Stimulated activated memory B cell treated with anti-CD40 and anti-IgM and Interleukin-4, amounts not matched to agents 10 μg/mL and 1 μg/mL and 100 μg/mL, for 72 hours (primary cell): ENCODE data around the gene SPEM1.
A peak's percentile ranks its signal among the peaks of the same experiment; 100 is the strongest.

Experiments used
- ATAC-seq: fragments of 150-1000 bp; cut with Tn5 transposase; 2 replicates; pipeline ENCODE4 v1.10.0; 2021
- H3K27ac Mint-ChIP-seq: one replicate; pipeline ENCODE4 v1.8.0; 2022; ENCODE audit warnings: mild to moderate bottlenecking, mixed read lengths
- H3K27me3 Mint-ChIP-seq: one replicate; pipeline ENCODE4 v1.8.0; 2022; ENCODE audit warnings: mixed read lengths
- H3K36me3 Mint-ChIP-seq: one replicate; pipeline ENCODE4 v1.8.0; 2022; ENCODE audit warnings: mixed read lengths
- H3K4me1 Mint-ChIP-seq: one replicate; pipeline ENCODE4 v1.8.0; 2022; ENCODE audit warnings: mixed read lengths
- H3K4me3 Mint-ChIP-seq: one replicate; pipeline ENCODE4 v1.8.0; 2022; ENCODE audit warnings: mild to moderate bottlenecking, moderate library complexity, mixed read lengths
- H3K9me3 Mint-ChIP-seq: one replicate; pipeline ENCODE4 v1.8.0; 2022; ENCODE audit warnings: mixed read lengths

The SPEM1 gene

DNA sequence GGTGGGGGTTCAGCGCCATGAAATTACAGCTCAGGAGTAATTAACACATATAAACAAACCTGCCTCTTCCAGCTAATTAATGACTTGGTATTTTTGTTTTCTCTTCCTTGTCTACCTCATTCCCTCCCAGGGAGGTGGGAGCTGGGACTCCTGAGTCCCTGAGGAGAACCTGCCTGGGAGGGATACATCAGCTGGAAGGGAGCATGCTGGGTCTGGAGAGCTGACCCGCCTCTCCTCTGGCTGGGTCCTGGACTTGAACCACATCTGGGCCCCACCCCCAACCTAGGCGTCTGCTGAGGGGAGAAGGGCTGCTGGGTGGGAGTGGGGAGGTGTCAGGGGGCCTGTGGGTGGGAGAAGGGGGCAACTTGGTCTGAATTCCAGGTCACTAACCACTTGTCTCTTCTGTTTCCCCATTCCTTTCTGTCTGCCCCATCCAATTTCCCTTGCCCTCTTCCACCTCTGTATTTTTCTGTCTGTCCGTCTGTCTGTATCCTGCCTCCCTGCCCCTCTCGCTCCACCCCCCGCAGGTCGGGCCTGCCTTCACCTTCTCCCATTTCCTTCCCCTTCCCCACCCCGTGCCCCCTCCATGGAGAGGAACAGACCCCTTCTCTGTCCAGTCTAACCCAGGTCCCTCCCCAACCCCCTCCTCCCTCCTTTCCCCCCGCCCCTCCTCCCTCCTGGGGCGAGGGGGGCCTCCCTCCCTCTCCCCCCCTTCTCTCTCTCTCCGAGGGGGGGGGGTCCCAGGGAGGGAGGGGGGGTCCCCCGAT lies 12.5 kb upstream of the SPEM1 start, which contains the start of gene NLGN2:
NLGN2 (plus strand) TSS at position 361 of the 767 bp plus-strand sequence. CDS start 411 bp downstream, outside the sequence.
- Mint-ChIP-seq H3K9me3 (no peaks in the 10 kb centered on the region), H3K27me3 (peaks cover 32% of the 10 kb centered on the region), H3K4me3 (peak within 1 kb of the TSS; percentile 6), H3K4me1 (peaks cover 13% of the 10 kb centered on the region), H3K36me3 (no peaks in the 10 kb centered on the region), H3K27ac (no peak within 1 kb of the TSS)
- ATAC-seq, result no peak

DNA sequence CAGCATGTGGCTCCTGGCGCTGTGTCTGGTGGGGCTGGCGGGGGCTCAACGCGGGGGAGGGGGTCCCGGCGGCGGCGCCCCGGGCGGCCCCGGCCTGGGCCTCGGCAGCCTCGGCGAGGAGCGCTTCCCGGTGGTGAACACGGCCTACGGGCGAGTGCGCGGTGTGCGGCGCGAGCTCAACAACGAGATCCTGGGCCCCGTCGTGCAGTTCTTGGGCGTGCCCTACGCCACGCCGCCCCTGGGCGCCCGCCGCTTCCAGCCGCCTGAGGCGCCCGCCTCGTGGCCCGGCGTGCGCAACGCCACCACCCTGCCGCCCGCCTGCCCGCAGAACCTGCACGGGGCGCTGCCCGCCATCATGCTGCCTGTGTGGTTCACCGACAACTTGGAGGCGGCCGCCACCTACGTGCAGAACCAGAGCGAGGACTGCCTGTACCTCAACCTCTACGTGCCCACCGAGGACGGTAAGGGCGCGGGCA lies 11.8 kb upstream of the SPEM1 start:
- H3K4me1 Mint-ChIP-seq, result peaks cover 7% of the 10 kb centered on the region
- H3K27me3 Mint-ChIP-seq, result peaks cover 32% of the 10 kb centered on the region
- no peak for ATAC-seq
- no peaks in the 10 kb centered on the region for H3K9me3 Mint-ChIP-seq
- no peak overlapping the region for H3K27ac Mint-ChIP-seq
- no peaks in the 10 kb centered on the region for H3K36me3 Mint-ChIP-seq
- H3K4me3 Mint-ChIP-seq, result no peak overlapping the region

DNA sequence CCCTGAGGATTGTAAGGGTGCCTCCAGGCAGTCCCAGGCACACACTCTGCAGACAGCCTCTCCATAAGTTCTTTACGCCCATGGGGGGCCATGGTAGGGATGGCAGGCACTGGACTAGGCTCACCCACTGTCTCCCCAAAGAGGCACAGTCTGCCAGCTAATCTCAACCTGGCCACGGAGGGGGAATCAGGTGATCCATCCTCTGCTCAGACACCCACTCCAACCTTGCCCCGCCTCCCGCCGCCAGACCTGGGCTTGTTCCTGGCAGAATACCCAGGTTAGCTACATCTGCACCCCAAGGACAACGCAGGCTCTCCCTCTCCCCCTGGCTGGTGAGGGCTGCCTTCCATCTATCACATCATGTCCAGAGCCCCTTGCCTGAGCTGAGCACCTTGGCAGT lies 11.3 kb upstream of the SPEM1 start:
- Mint-ChIP-seq H3K4me3 (no peak overlapping the region), H3K27me3 (peaks cover 32% of the 10 kb centered on the region), H3K36me3 (no peaks in the 10 kb centered on the region), H3K27ac (no peak overlapping the region), H3K4me1 (peaks cover 6% of the 10 kb centered on the region), H3K9me3 (no peaks in the 10 kb centered on the region)
- ATAC-seq, result no peak

DNA sequence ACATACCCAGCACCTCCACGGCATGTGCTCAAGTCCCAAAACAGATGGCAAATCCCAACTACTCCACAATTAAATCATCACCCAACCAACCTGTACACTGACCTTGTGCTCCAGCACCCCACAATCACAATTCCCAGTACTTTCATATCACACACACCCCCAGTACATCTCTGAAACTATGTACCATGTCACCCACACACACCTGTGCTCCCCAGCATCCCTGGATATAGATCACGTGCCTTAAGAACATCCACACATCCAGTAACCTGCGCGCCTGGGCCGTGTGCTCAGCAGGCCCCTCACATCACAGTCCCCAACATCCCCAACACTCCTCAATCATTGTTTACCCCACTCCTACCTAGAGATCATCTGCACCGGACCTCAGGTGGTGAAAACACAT lies 10.4 kb upstream of the SPEM1 start:
- Mint-ChIP-seq H3K27ac (no peak overlapping the region), H3K36me3 (no peaks in the 10 kb centered on the region), H3K4me3 (no peak overlapping the region), H3K9me3 (no peaks in the 10 kb centered on the region), H3K27me3 (peaks cover 31% of the 10 kb centered on the region), H3K4me1 (peaks cover 6% of the 10 kb centered on the region)
- no peak for ATAC-seq

DNA sequence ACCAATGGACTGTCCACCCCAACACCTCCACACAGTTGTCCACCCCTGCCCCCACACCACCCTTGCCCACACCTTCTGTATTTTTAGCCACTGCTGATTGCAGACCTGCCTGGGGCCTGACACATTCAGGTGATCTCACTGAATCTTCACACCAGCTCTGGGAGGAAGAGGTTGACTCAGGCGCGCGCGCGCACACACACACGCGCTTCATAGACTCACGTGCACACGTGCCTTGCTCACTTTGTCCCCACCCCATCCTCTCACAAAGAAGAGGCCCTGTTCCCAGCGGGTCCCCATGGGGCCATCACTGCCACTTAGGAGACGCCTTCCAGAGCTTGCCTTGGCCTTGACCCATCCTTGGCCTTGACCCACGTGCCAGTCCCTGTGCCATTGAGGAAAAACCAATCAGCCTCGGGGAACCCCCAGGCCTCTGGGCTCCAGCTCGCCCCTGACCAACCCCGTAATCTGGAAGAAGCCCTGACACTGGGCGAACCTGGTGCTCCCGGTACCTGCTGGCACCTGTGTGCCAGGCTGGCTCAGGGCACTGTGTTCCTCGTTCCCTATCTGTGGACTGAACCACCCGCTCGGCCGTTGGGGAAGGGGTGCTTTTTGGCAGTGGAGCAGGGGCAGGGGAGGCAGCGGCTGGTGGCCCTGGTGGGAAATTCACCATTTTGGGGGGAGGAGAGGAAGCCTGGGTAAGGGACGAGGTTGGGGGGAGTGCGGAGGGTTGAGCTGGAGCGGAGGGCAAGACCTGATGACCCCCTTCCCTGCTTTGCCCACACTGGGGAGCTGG lies 9.3 kb upstream of the SPEM1 start:
- no peak overlapping the region for H3K4me3 Mint-ChIP-seq
- no peaks in the 10 kb centered on the region for H3K4me1 Mint-ChIP-seq
- H3K36me3 Mint-ChIP-seq, result no peaks in the 10 kb centered on the region
- H3K27me3 Mint-ChIP-seq, result peaks cover 20% of the 10 kb centered on the region
- no peak for ATAC-seq
- H3K9me3 Mint-ChIP-seq, result no peaks in the 10 kb centered on the region
- H3K27ac Mint-ChIP-seq, result no peak overlapping the region

DNA sequence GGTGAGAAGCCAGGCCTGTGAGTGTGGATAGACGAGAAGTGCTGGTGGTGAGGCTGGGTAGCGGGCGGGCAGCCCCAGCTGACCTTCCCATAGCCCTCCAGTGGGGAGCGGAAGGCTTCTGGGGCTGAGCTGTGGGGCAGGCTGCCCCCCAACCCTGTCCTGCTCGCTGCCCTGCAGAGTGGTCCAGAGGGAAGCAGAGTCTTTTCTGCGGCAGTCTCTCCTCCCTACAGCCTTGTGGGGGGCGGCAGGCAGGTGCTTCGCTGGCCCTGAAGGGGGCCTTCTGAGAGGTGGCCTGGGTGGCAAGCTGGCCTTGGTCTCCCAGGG lies 8.7 kb upstream of the SPEM1 start:
- no peak for ATAC-seq
- H3K36me3 Mint-ChIP-seq, result no peaks in the 10 kb centered on the region

DNA sequence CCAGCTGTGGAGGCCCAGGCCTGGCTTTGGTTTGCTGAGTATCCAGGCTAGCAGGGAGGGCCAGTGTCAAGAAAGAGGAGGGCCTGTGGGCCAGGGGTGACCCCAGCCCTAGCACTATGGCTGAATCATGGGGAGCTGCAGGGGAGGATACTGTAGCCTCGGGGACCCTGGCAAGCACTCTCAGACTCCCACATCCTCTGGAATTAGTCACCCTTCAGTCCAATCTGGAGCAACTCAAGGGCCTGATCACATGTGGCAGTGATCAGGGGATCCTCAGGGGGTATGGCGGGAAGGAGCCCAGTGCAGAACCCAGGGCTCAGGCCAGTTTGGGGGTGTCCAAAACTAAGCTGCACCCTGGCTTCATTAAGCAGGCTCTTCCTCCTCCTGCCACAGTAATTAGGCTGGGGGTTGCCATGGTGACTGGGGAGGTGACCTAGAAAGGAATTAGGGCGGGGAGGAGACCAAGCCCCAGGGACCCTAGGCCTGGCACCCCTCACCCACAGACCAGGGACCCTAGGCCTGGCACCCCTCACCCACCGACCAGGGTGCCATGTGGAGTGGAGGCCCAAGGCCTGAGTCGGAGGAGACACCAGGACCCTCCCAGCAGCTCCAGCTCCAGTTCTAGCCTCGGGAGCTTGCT lies 6.7 kb upstream of the SPEM1 start:
- H3K4me1 Mint-ChIP-seq, result no peaks in the 10 kb centered on the region
- no peak overlapping the region for H3K27ac Mint-ChIP-seq
- no peaks in the 10 kb centered on the region for H3K9me3 Mint-ChIP-seq
- no peaks in the 10 kb centered on the region for H3K36me3 Mint-ChIP-seq
- no peak for ATAC-seq
- H3K27me3 Mint-ChIP-seq, result peaks cover 17% of the 10 kb centered on the region
- H3K4me3 Mint-ChIP-seq, result no peak overlapping the region

More for the DNA sequence above, 8.7 kb upstream of the SPEM1 start:
- Mint-ChIP-seq H3K4me1 (no peaks in the 10 kb centered on the region), H3K27ac (no peak overlapping the region), H3K9me3 (no peaks in the 10 kb centered on the region), H3K4me3 (no peak overlapping the region), H3K27me3 (peaks cover 14% of the 10 kb centered on the region)

DNA sequence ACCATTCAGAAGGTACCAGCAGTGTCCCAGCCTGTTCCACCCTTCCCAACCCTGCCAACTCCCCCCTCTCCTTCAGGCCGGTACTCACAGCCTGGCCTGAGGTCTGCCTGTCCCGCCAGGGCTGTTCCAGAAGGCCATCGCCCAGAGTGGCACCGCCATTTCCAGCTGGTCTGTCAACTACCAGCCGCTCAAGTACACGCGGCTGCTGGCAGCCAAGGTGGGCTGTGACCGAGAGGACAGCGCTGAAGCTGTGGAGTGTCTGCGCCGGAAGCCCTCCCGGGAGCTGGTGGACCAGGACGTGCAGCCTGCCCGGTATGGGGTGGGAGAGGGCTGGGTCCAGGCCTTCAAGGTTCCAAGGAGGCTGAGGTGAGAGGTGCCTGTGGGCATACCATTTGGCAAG lies 5.3 kb upstream of the SPEM1 start:
- Mint-ChIP-seq H3K27me3 (peaks cover 19% of the 10 kb centered on the region), H3K9me3 (no peaks in the 10 kb centered on the region), H3K4me3 (no peak overlapping the region), H3K27ac (no peak overlapping the region), H3K36me3 (no peaks in the 10 kb centered on the region), H3K4me1 (no peaks in the 10 kb centered on the region)
- ATAC-seq, result no peak

DNA sequence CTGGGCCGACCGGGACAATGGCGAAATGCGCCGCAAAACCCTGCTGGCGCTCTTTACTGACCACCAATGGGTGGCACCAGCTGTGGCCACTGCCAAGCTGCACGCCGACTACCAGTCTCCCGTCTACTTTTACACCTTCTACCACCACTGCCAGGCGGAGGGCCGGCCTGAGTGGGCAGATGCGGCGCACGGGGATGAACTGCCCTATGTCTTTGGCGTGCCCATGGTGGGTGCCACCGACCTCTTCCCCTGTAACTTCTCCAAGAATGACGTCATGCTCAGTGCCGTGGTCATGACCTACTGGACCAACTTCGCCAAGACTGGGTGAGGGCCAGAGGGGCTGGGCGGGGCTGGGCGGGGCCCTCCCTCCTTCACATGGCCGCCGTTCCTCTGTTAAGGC lies 4.3 kb upstream of the SPEM1 start:
- Mint-ChIP-seq H3K27ac (no peak overlapping the region), H3K27me3 (peaks cover 18% of the 10 kb centered on the region), H3K36me3 (no peaks in the 10 kb centered on the region), H3K4me1 (no peaks in the 10 kb centered on the region), H3K4me3 (no peak overlapping the region), H3K9me3 (no peaks in the 10 kb centered on the region)
- ATAC-seq, result no peak

DNA sequence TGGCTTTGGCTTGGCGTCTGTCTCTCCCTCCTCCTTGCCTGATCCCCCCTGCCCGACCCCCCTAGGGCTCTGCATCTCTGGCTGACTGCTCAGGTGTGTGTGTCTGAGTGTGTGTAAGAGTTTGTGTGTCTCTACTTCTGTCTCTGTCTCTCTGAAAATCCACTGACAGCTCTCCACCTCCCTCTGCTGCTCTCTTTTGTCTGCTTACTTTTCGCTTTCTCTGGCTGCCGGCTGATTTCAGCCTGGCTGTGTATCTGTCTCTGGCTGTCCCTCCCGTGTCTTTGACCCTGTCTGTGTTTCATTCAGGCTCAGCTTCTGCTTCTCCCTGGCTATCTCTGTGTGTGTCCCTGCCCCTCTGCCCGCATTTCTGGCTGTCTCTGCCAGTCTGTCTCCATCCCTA lies 3.8 kb upstream of the SPEM1 start:
- H3K9me3 Mint-ChIP-seq, result no peaks in the 10 kb centered on the region
- no peak overlapping the region for H3K4me3 Mint-ChIP-seq
- no peaks in the 10 kb centered on the region for H3K36me3 Mint-ChIP-seq
- peaks cover 18% of the 10 kb centered on the region for H3K27me3 Mint-ChIP-seq
- H3K27ac Mint-ChIP-seq, result no peak overlapping the region
- no peaks in the 10 kb centered on the region for H3K4me1 Mint-ChIP-seq
- ATAC-seq, result no peak

DNA sequence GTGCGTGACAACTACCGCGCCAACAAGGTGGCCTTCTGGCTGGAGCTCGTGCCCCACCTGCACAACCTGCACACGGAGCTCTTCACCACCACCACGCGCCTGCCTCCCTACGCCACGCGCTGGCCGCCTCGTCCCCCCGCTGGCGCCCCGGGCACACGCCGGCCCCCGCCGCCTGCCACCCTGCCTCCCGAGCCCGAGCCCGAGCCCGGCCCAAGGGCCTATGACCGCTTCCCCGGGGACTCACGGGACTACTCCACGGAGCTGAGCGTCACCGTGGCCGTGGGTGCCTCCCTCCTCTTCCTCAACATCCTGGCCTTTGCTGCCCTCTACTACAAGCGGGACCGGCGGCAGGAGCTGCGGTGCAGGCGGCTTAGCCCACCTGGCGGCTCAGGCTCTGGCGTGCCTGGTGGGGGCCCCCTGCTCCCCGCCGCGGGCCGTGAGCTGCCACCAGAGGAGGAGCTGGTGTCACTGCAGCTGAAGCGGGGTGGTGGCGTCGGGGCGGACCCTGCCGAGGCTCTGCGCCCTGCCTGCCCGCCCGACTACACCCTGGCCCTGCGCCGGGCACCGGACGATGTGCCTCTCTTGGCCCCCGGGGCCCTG lies 3.0 kb upstream of the SPEM1 start:
- no peaks in the 10 kb centered on the region for H3K36me3 Mint-ChIP-seq
- no peaks in the 10 kb centered on the region for H3K9me3 Mint-ChIP-seq
- ATAC-seq, result peak; percentile 39
- no peak overlapping the region for H3K27ac Mint-ChIP-seq
- peaks cover 18% of the 10 kb centered on the region for H3K27me3 Mint-ChIP-seq
- H3K4me1 Mint-ChIP-seq, result no peaks in the 10 kb centered on the region
- H3K4me3 Mint-ChIP-seq, result no peak overlapping the region

DNA sequence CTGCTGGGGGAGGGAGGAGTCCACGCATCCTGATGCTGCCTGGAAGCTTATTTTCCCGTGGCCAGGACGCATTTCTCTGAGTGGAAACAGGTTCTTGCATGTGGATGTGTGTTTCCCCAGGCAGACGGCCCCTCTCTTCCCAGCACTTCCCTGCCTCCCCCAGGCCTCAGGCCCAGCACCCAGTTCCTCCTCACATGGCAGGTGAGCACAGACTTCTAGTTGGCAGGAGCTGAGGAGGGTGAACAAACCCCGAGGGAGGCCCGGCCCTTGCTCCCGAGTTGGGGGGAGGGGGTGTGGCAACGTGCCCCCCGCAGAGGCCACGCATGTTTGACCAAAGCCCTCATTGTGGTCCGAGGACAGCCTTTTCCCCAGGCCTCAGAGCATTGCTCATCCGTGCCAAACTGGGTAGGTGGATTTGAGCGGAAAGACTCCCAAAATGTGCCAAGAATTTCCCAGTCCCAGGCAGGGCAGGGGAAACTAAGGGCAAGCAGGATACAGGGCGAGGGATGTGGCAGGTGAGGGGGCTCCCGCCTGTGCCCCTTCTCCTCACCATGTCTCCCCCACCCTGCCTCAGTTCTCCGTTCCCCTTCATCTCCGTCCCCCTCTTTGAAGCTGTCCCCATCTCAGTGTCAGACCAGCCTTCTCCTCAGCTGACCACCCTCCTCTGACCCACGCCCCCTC lies 1.5 kb upstream of the SPEM1 start:
- H3K4me3 Mint-ChIP-seq, result no peak overlapping the region
- no peaks in the 10 kb centered on the region for H3K36me3 Mint-ChIP-seq
- no peaks in the 10 kb centered on the region for H3K9me3 Mint-ChIP-seq
- H3K4me1 Mint-ChIP-seq, result no peaks in the 10 kb centered on the region
- H3K27me3 Mint-ChIP-seq, result peaks cover 18% of the 10 kb centered on the region
- no peak overlapping the region for H3K27ac Mint-ChIP-seq
- no peak for ATAC-seq

DNA sequence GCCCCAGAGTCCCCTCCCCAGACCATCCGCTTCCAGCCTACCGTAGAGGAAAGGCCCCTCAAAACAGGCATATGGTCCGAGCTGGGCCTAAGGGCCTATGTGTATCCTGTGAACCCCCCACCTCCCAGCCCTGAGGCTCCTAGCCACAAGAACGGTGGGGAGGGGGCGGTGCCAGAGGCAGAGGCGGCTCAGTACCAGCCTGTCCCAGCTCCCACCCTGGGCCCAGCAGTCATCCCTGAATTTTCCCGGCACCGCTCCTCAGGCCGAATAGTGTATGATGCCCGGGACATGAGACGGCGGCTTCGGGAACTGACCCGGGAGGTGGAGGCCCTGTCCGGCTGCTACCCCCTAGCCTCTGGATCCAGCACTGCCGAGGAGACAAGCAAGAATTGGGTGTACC lies 1.1 kb downstream of the SPEM1 start:
- Mint-ChIP-seq H3K27ac (no peak overlapping the region), H3K4me3 (no peak overlapping the region), H3K27me3 (peaks cover 18% of the 10 kb centered on the region), H3K4me1 (no peaks in the 10 kb centered on the region), H3K36me3 (no peaks in the 10 kb centered on the region), H3K9me3 (no peaks in the 10 kb centered on the region)
- no peak for ATAC-seq

DNA sequence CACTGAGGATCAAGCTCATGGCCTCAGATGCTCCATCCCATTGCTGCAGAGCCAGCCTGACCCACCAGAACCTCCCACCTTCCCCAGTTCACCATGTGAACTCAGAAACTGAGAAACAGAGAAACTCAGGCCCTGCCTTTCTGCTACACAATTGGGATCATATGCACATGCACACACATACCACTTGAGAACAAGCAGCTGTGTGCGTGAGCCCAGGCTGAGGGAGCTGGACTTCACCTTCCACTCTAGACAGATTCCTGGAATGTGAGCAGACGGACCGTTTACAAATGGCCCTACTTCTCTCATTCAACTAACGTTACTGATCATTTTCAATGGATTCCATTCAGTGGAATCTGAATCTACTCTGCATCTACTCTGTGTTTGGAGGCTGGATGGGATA lies 3.6 kb downstream of the SPEM1 start:
- ATAC-seq, result no peak
- no peaks in the 10 kb centered on the region for H3K9me3 Mint-ChIP-seq
- H3K27me3 Mint-ChIP-seq, result peaks cover 13% of the 10 kb centered on the region
- H3K36me3 Mint-ChIP-seq, result no peaks in the 10 kb centered on the region
- H3K4me3 Mint-ChIP-seq, result no peak overlapping the region
- H3K4me1 Mint-ChIP-seq, result no peaks in the 10 kb centered on the region
- H3K27ac Mint-ChIP-seq, result no peak overlapping the region

DNA sequence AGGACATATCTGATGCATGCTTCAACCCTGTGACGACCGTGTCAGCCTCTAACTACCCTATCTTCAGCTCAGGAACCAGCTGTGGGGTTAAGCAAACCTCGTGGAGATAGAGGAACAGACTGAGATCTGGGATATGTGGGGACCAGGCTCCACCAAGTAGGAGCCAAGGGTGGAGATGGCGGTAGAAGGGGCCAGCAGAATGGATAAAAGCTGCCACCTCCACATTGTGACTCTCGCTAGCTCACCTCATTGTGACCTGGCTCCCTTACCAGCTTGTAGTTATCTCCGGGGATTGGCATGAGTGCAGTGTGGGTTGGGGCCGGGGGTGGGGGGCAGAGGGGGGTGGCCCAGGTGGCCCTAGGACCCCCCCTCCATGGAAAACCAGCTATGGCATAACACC lies 5.2 kb downstream of the SPEM1 start, which contains the start of gene SPEM2:
SPEM2 (plus strand) TSS at position 301 of the 400 bp plus-strand sequence; CDS start at position 374, 73 bp downstream.
- Mint-ChIP-seq H3K27ac (no peak within 1 kb of the TSS), H3K4me3 (no peak within 1 kb of the TSS), H3K9me3 (no peaks in the 10 kb centered on the region), H3K4me1 (no peaks in the 10 kb centered on the region), H3K36me3 (no peaks in the 10 kb centered on the region), H3K27me3 (no peaks in the 10 kb centered on the region)
- ATAC-seq, result no peak
